Prostate gland (tissue), 2 donors: ENCODE measurements around the gene IQSEC3. TPM values are rescaled to one million over a fixed set of nuclear protein-coding genes. Genes with fewer than 3 reads are reported as not detected.

Source experiments
- DNase-seq: peaks from one replicate; pipeline ENCODE4 v3.0.0-alpha.2; 2019; ENCODE audit warnings: low spot score
- H3K27ac ChIP-seq, 2 donors: fragments of 200-600 bp; sonication (generic); 2 replicates each; pipeline ENCODE4 v1.5.1; 2017 to 2019
- H3K27me3 ChIP-seq: fragments of 200-600 bp; sonication (generic); replicated peaks from 2 replicates; pipeline ENCODE4 v1.5.1; 2019; ENCODE audit not compliant: insufficient read depth
- H3K36me3 ChIP-seq, 2 donors: fragments of 200-600 bp; sonication (generic); 1 replicate in 1 of 2; 2 replicates in 1 of 2; pipeline versions ENCODE4 v1.5.1 to v1.8.1; 2017 to 2019
- H3K4me1 ChIP-seq: fragments of 200-600 bp; sonication (generic); replicated peaks from 2 replicates; pipeline ENCODE4 v1.5.1; 2019
- H3K4me3 ChIP-seq, 2 donors: fragments of 200-600 bp; sonication (generic); 2 replicates each; pipeline ENCODE4 v1.5.1; 2017 to 2019
- H3K9me3 ChIP-seq: fragments of 200-600 bp; sonication (generic); 2 replicates; pipeline ENCODE4 v1.5.1; 2017
- CTCF ChIP-seq, 4 experiments: fragments of 200-600 bp in 2 of 4; fragments of 450-650 bp in 2 of 4; sonication (generic) in 2 of 4; IDR thresholded peaks; 1 replicate in 3 of 4; 2 replicates in 1 of 4; pipeline ENCODE4 v1.5.1; 2016 to 2019; ENCODE audit warnings: antibody characterized with exemption in 4 of 4, mild to moderate bottlenecking in 2 of 4, moderate library complexity in 2 of 4
- POLR2A ChIP-seq: fragments of 450-650 bp; IDR thresholded peaks from one replicate; pipeline ENCODE4 v1.6.1; 2016; ENCODE audit warnings: antibody characterized with exemption, mild to moderate bottlenecking
- POLR2AphosphoS5 ChIP-seq: sonication (generic); formaldehyde crosslinking; IDR thresholded peaks from one replicate; pipeline ENCODE4 v1.6.1; 2017; ENCODE audit warnings: antibody characterized with exemption
- WGBS: methylation state at CpG from one replicate; pipeline ENCODE4 v1.1.5; 2018; 5-methylcytosine and 5-hydroxymethylcytosine counted together
- intact Hi-C: fragments of 100-400 bp; cut with DNase I; formaldehyde crosslinking; loops from one replicate; pipeline ENCODE4 v1.14.2; 2022
- total RNA-seq, 2 donors: library from RNA; depleted of rRNA; stranded (reverse); fragments of >200 nt; gene quantifications; one replicate each; pipeline ENCODE4 v1.1.0, GENCODE V29; 2016

IQSEC3 gene
- total RNA-seq, 2 donors from 2014 or later: 0.14 to 2.6 TPM

GRCh38 chr12:195156-195555 is 128.6 kb downstream of the IQSEC3 start:
- Histone ChIP-seq H3K4me1 (no peaks in the 10 kb centered on the region), H3K9me3 (no peaks in the 10 kb centered on the region), H3K27ac (no peak overlapping the region), H3K27me3 (no peaks in the 10 kb centered on the region), H3K36me3 (no peaks in the 10 kb centered on the region), H3K4me3 (no peak overlapping the region)
- WGBS: 83% methylated on average over 5 of the region's 5 CpGs
- intact Hi-C loops: no loop called here
- TF ChIP-seq POLR2AphosphoS5 (no peak), CTCF (IDR thresholded peaks at IDR 0.05) (no peak), POLR2A (no peak)
- DNase-seq: no peak

- intact Hi-C loops: no loop called here
- no peak overlapping the region for H3K4me3 ChIP-seq
- no peak overlapping the region for H3K27ac ChIP-seq
- H3K36me3 ChIP-seq: no peaks in the 10 kb centered on the region
- TF ChIP-seq CTCF (IDR thresholded peaks at IDR 0.05) (no peak), POLR2A (no peak), POLR2AphosphoS5 (no peak)
- no peaks in the 10 kb centered on the region for H3K4me1 ChIP-seq
- H3K27me3 ChIP-seq: no peaks in the 10 kb centered on the region
- WGBS: 92% methylated on average over 15 of the region's 15 CpGs
- no peaks in the 10 kb centered on the region for H3K9me3 ChIP-seq
- DNase-seq: no peak
Measured at GRCh38 chr12:195951-196350, 129.4 kb downstream of the IQSEC3 start.

- Histone ChIP-seq H3K4me3 (no peak overlapping the region), H3K9me3 (no peaks in the 10 kb centered on the region), H3K4me1 (no peaks in the 10 kb centered on the region), H3K27me3 (no peaks in the 10 kb centered on the region), H3K27ac (no peak overlapping the region), H3K36me3 (no peaks in the 10 kb centered on the region)
- DNase-seq: no peak
- WGBS: 76% methylated on average over 4 of the region's 4 CpGs
- intact Hi-C loops: no loop called here
- TF ChIP-seq CTCF (IDR thresholded peaks at IDR 0.05): no peak
- TF ChIP-seq POLR2A: no peak
- no peak for TF ChIP-seq POLR2AphosphoS5
Measured at GRCh38 chr12:196436-196835, 129.9 kb downstream of the IQSEC3 start.

GRCh38 chr12:197347-197746 is 130.8 kb downstream of the IQSEC3 start:
- no peak overlapping the region for H3K27ac ChIP-seq
- WGBS: 91% methylated on average over 3 of the region's 3 CpGs
- H3K4me1 ChIP-seq: no peaks in the 10 kb centered on the region
- TF ChIP-seq POLR2AphosphoS5 (no peak), CTCF (IDR thresholded peaks at IDR 0.05) (no peak), POLR2A (no peak)
- no peaks in the 10 kb centered on the region for H3K36me3 ChIP-seq
- intact Hi-C loops: no loop called here
- DNase-seq: no peak
- no peaks in the 10 kb centered on the region for H3K9me3 ChIP-seq
- no peaks in the 10 kb centered on the region for H3K27me3 ChIP-seq
- no peak overlapping the region for H3K4me3 ChIP-seq

- WGBS: over 99% methylated on average over 11 of the region's 11 CpGs
- Histone ChIP-seq H3K27me3 (no peaks in the 10 kb centered on the region), H3K4me1 (no peaks in the 10 kb centered on the region)
Measured at GRCh38 chr12:197911-198695, 131.5 kb downstream of the IQSEC3 start.

More at GRCh38 chr12:197911-198695, 131.5 kb downstream of the IQSEC3 start:
- no peak overlapping the region for H3K4me3 ChIP-seq
- TF ChIP-seq CTCF (IDR thresholded peaks at IDR 0.05): no peak
- no peak for TF ChIP-seq POLR2A
- no peak for TF ChIP-seq POLR2AphosphoS5
- H3K27ac ChIP-seq: no peak overlapping the region
- intact Hi-C loops: no loop called here
- no peaks in the 10 kb centered on the region for H3K9me3 ChIP-seq
- H3K36me3 ChIP-seq: no peaks in the 10 kb centered on the region
- DNase-seq: no peak
